ENCODE results near the gene RPS17. TPM values are rescaled to one million over a fixed set of nuclear protein-coding genes. Genes with fewer than 3 reads are reported as not detected.
"Not testable (repeated sequence)": the region's sequence is repeated elsewhere in the genome, so short reads cannot be mapped to it uniquely, and the experiment has no call there.

RPS17 gene
- total RNA-seq, 1 donor from 2014 or later: 1,663 TPM

DNA sequence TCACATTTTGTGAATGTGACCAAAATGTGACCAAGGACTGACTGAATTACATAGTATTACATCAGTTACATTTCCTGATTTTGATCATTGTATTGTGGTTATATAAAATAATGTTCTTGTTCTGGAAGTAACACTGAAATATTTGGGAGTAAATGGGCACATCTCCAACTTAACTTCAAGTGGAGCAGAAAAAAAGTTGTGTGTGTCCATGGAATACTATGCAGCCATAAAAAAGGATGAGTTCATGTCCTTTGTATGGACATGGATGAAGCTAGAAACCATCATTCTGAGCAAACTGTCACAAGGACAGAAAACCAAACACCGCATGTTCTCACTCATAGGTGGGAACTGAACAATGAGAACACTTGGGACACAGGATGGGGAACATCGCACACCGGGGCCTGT lies 5.8 kb downstream of the RPS17 start:
- H3K4me2 ChIP-seq (ENCODE audit: low read length); H3K9me3 ChIP-seq (ENCODE audit: insufficient read depth, low read depth, low read length); H3K4me3 Mint-ChIP-seq (ENCODE audit: unreplicated experiment); H3K27me3 Mint-ChIP-seq (ENCODE audit: low read depth, unreplicated experiment); DNase-seq (ENCODE audit: low read depth); H3K4me3 ChIP-seq (ENCODE audit: insufficient read depth, low read depth, low read length); FAIRE-seq; H3K27ac ChIP-seq (ENCODE audit: low read depth, low read length); H3K9me3 Mint-ChIP-seq (ENCODE audit: unreplicated experiment); H3K9ac ChIP-seq (ENCODE audit: low read length); H2AFZ ChIP-seq (ENCODE audit: low read depth, low read length); H3K27me3 ChIP-seq (ENCODE audit: insufficient read depth, low read length): not testable (repeated sequence)
- Mint-ChIP-seq H3K4me1 (ENCODE audit: low read depth, unreplicated experiment) (peaks cover 22% of the 10 kb centered on the region), H3K36me3 (ENCODE audit: low read depth, unreplicated experiment) (peaks cover 38% of the 10 kb centered on the region), H3K27ac (ENCODE audit: unreplicated experiment) (peak overlapping the region; percentile 26)
- Histone ChIP-seq H4K20me1 (ENCODE audit: insufficient read depth, low read length) (peaks cover 55% of the 10 kb centered on the region), H3K4me1 (ENCODE audit: insufficient read depth, low read length) (peaks cover 18% of the 10 kb centered on the region), H3K79me2 (ENCODE audit: insufficient read depth, low read length) (peaks cover 39% of the 10 kb centered on the region), H3K36me3 (ENCODE audit: insufficient read depth, low read length) (peaks cover 41% of the 10 kb centered on the region)

DNA sequence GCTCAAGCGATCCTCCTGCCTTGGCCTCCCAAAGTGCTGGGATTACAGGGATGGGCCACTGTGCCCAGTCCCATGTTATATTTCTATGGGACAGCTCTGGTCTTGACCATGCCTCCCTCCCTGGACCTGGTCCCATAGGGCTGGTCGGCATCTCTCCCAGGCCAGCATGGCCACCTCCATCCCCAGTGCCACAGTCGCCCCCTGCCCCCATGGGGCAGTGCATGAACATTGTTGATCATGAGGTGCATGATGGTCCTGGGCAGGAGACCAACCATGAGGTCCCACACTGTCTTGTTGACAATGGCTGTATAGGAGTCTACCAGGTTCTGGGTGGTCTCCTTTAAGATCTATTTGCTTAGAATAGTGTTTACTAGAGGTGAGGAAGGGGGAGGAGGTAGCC lies 6.5 kb downstream of the RPS17 start:
- no peak overlapping the region for H3K27ac Mint-ChIP-seq (ENCODE audit: unreplicated experiment)
- H3K9me3 Mint-ChIP-seq (ENCODE audit: unreplicated experiment): no peaks in the 10 kb centered on the region

DNA sequence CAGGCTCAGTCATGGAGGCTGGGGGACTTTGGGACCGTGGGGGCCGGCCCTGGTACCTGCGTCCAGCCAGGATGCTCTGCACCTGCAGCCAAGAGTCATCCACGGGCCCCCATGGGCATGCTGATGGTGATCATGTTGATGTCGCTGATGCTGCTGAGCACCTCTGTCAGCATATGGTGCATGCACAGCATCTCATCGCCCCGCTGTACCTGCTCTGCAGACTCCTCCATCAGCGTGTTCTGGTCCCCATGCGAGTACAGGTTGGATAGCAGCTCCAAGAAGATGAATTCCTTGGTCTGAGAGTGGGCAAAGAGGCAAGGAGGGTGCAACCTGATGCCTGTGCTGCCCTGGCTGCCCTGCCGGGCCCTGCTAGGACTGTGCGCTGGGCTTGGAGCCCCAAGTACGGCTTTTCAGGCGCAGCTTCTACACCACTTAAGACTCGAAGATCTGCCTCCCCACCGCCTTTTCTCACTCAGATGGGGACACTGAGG lies 7.2 kb downstream of the RPS17 start:
- Mint-ChIP-seq H3K4me1 (ENCODE audit: low read depth, unreplicated experiment) (peaks cover 22% of the 10 kb centered on the region), H3K4me3 (ENCODE audit: unreplicated experiment) (no peak overlapping the region), H3K27ac (ENCODE audit: unreplicated experiment) (no peak overlapping the region), H3K36me3 (ENCODE audit: low read depth, unreplicated experiment) (peaks cover 30% of the 10 kb centered on the region), H3K9me3 (ENCODE audit: unreplicated experiment) (no peaks in the 10 kb centered on the region), H3K27me3 (ENCODE audit: low read depth, unreplicated experiment) (no peaks in the 10 kb centered on the region)
- no peak overlapping the region for H3K27ac ChIP-seq (ENCODE audit: low read depth, low read length)
- H3K4me3 ChIP-seq (ENCODE audit: insufficient read depth, low read depth, low read length): no peak overlapping the region
- no peaks in the 10 kb centered on the region for H3K9me3 ChIP-seq (ENCODE audit: insufficient read depth, low read depth, low read length)
- no peaks in the 10 kb centered on the region for H3K27me3 ChIP-seq (ENCODE audit: insufficient read depth, low read length)
- no peak overlapping the region for H3K9ac ChIP-seq (ENCODE audit: low read length)
- FAIRE-seq (no peak), DNase-seq (ENCODE audit: low read depth) (no peak)
- no peak for TF ChIP-seq EZH2 (IDR thresholded peaks at IDR 0.05; ENCODE audit: insufficient read depth, low read length)
- TF ChIP-seq, protein P1, sequence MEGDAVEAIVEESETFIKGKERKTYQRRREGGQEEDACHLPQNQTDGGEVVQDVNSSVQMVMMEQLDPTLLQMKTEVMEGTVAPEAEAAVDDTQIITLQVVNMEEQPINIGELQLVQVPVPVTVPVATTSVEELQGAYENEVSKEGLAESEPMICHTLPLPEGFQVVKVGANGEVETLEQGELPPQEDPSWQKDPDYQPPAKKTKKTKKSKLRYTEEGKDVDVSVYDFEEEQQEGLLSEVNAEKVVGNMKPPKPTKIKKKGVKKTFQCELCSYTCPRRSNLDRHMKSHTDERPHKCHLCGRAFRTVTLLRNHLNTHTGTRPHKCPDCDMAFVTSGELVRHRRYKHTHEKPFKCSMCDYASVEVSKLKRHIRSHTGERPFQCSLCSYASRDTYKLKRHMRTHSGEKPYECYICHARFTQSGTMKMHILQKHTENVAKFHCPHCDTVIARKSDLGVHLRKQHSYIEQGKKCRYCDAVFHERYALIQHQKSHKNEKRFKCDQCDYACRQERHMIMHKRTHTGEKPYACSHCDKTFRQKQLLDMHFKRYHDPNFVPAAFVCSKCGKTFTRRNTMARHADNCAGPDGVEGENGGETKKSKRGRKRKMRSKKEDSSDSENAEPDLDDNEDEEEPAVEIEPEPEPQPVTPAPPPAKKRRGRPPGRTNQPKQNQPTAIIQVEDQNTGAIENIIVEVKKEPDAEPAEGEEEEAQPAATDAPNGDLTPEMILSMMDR (IDR thresholded peaks at IDR 0.05; ENCODE audit: insufficient read depth, low read depth, low read length): no peak
- peaks cover 32% of the 10 kb centered on the region for H3K36me3 ChIP-seq (ENCODE audit: insufficient read depth, low read length)
- H2AFZ ChIP-seq (ENCODE audit: low read depth, low read length): no peak overlapping the region
- H3K4me1 ChIP-seq (ENCODE audit: insufficient read depth, low read length): peaks cover 9% of the 10 kb centered on the region
- H3K79me2 ChIP-seq (ENCODE audit: insufficient read depth, low read length): peaks cover 25% of the 10 kb centered on the region
- H4K20me1 ChIP-seq (ENCODE audit: insufficient read depth, low read length): peaks cover 41% of the 10 kb centered on the region
- no peak overlapping the region for H3K4me2 ChIP-seq (ENCODE audit: low read length)

More for the DNA sequence above, 6.5 kb downstream of the RPS17 start:
- Histone ChIP-seq H3K9me3 (ENCODE audit: insufficient read depth, low read depth, low read length) (no peaks in the 10 kb centered on the region), H2AFZ (ENCODE audit: low read depth, low read length) (no peak overlapping the region), H3K79me2 (ENCODE audit: insufficient read depth, low read length) (peaks cover 33% of the 10 kb centered on the region), H3K4me3 (ENCODE audit: insufficient read depth, low read depth, low read length) (no peak overlapping the region), H3K4me2 (ENCODE audit: low read length) (no peak overlapping the region), H3K36me3 (ENCODE audit: insufficient read depth, low read length) (peaks cover 39% of the 10 kb centered on the region), H3K27me3 (ENCODE audit: insufficient read depth, low read length) (no peaks in the 10 kb centered on the region), H3K4me1 (ENCODE audit: insufficient read depth, low read length) (peaks cover 17% of the 10 kb centered on the region), H3K27ac (ENCODE audit: low read depth, low read length) (no peak overlapping the region), H4K20me1 (ENCODE audit: insufficient read depth, low read length) (peaks cover 48% of the 10 kb centered on the region), H3K9ac (ENCODE audit: low read length) (no peak overlapping the region)
- Mint-ChIP-seq H3K36me3 (ENCODE audit: low read depth, unreplicated experiment) (peaks cover 31% of the 10 kb centered on the region), H3K4me1 (ENCODE audit: low read depth, unreplicated experiment) (peaks cover 22% of the 10 kb centered on the region), H3K4me3 (ENCODE audit: unreplicated experiment) (no peak overlapping the region), H3K27me3 (ENCODE audit: low read depth, unreplicated experiment) (no peaks in the 10 kb centered on the region)
- FAIRE-seq: no peak
- no peak for TF ChIP-seq EZH2 (IDR thresholded peaks at IDR 0.05; ENCODE audit: insufficient read depth, low read length)
- TF ChIP-seq, protein P1 (IDR thresholded peaks at IDR 0.05; ENCODE audit: insufficient read depth, low read depth, low read length): no peak
- no peak for DNase-seq (ENCODE audit: low read depth)
